OCI-LY1 (cell line): ENCODE data around the gene RIN3.

ENCODE experiments used
- H2AFZ ChIP-seq: fragments of 200-600 bp; sonication (generic), shearing (Covaris generic); 2 replicates; pipeline ENCODE4 v1.6.0; 2014; ENCODE audit warnings: antibody characterized with exemption, mild to moderate bottlenecking, low read length
- H3F3A ChIP-seq: fragments of 200-600 bp; sonication (generic), shearing (Covaris generic); 2 replicates; pipeline ENCODE4 v1.6.0; 2014; ENCODE audit warnings: mild to moderate bottlenecking, antibody characterized with exemption, low read length, moderate library complexity; ENCODE audit not compliant: insufficient read depth
- H3K27ac ChIP-seq: fragments of 200-600 bp; sonication (generic); 2 replicates; pipeline ENCODE4 v1.5.1; 2014; ENCODE audit warnings: low read length, mixed run types, mild to moderate bottlenecking, low read depth; ENCODE audit not compliant: poor library complexity, severe bottlenecking
- H3K27me3 ChIP-seq: fragments of 200-600 bp; sonication (generic); 2 replicates; pipeline ENCODE4 v1.6.0; 2014; ENCODE audit warnings: antibody characterized with exemption, mild to moderate bottlenecking, low read length, moderate library complexity; ENCODE audit not compliant: insufficient read depth
- H3K36me3 ChIP-seq: fragments of 200-600 bp; sonication (generic); 2 replicates; pipeline ENCODE4 v1.6.1; 2014; ENCODE audit warnings: mild to moderate bottlenecking, antibody characterized with exemption, low read length, moderate library complexity, mixed read lengths; ENCODE audit not compliant: insufficient read depth
- H3K4me1 ChIP-seq: fragments of 200-600 bp; sonication (generic); 2 replicates; pipeline ENCODE4 v1.5.1; 2014; ENCODE audit warnings: mild to moderate bottlenecking, low read length, moderate library complexity; ENCODE audit not compliant: insufficient read depth, severe bottlenecking
- H3K4me2 ChIP-seq: fragments of 200-600 bp; sonication (generic), shearing (Covaris generic); 2 replicates; pipeline ENCODE4 v1.6.1; 2014; ENCODE audit warnings: low read length
- H3K4me3 ChIP-seq: fragments of 200-600 bp; sonication (generic); 2 replicates; pipeline ENCODE4 v1.5.1; 2014; ENCODE audit warnings: low read length, low read depth, mild to moderate bottlenecking, mixed read lengths; ENCODE audit not compliant: poor library complexity, severe bottlenecking
- H3K79me2 ChIP-seq: fragments of 200-600 bp; shearing (Covaris generic); 2 replicates; pipeline ENCODE4 v1.6.1; 2016; ENCODE audit warnings: mixed run types, low read length, mixed read lengths; ENCODE audit not compliant: insufficient read depth
- H3K9ac ChIP-seq: fragments of 200-600 bp; sonication (generic), shearing (Covaris generic); 2 replicates; pipeline ENCODE4 v1.6.1; 2014; ENCODE audit warnings: mild to moderate bottlenecking, low read length, mixed read lengths
- H3K9me2 ChIP-seq: fragments of 200-600 bp; sonication (generic), shearing (Covaris generic); 2 replicates; pipeline ENCODE4 v1.6.1; 2014; ENCODE audit warnings: low read depth, mild to moderate bottlenecking, low read length, mixed read lengths
- H3K9me3 ChIP-seq: fragments of 200-600 bp; shearing (Covaris generic); 2 replicates; pipeline ENCODE4 v1.6.1; 2014; ENCODE audit warnings: low read length, mixed read lengths
- H4K20me1 ChIP-seq: fragments of 200-600 bp; sonication (generic), shearing (Covaris generic); 2 replicates; pipeline ENCODE4 v1.6.0; 2016; ENCODE audit warnings: mild to moderate bottlenecking, low read length; ENCODE audit not compliant: insufficient read depth
- EZH2 ChIP-seq: fragments of 200-600 bp; sonication (generic), shearing (Covaris generic); IDR thresholded peaks from 2 replicates; pipeline ENCODE4 v1.8.0; 2017; ENCODE audit warnings: borderline replicate concordance, mixed run types, mild to moderate bottlenecking, antibody characterized with exemption, low read length, moderate library complexity, mixed read lengths
- TF ChIP-seq, protein P1 (sequence below): fragments of 200-600 bp; sonication (generic), shearing (Covaris generic); IDR thresholded peaks from 2 replicates; pipeline ENCODE4 v1.5.1; 2017; ENCODE audit warnings: mild to moderate bottlenecking, antibody characterized with exemption, low read length, moderate library complexity, mixed read lengths

The RIN3 gene

DNA sequence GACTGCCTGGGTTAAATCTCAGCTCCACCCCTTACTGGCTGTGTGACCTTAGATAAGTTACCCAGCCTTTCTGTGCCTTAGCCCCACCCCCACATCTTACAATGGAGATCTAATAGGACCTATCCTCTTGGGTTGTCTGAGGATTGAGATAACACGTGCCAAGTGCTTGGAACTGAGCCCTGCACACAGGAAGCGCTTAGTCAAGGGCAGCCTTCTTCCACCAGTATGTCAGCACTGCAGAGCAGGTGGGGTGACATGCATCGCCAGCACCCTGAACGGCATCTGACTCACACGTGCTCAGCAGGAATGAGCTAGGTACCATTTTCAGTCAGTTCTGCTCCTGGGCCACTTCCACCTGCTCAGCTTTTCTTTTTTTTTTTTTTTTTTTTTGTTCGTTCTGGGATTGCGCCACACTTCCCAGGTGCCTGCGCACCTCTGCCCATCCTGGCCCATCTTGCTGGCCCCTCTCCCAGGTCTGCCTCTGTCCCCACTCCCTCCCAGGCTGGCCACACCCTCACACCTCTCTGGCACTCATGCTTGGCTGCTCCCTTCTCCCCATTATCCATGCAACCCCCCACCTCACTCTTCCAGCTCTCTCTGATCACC lies 215.3 kb downstream of the RIN3 start:
- Histone ChIP-seq H3K79me2 (no peaks in the 10 kb centered on the region), H2AFZ (no peak overlapping the region), H4K20me1 (no peaks in the 10 kb centered on the region), H3K27me3 (peaks cover 4% of the 10 kb centered on the region; the same call in 1 of the 2 replicates), H3K4me1 (no peaks in the 10 kb centered on the region), H3F3A (no peaks in the 10 kb centered on the region), H3K4me3 (no peak overlapping the region), H3K9me3 (no peaks in the 10 kb centered on the region), H3K4me2 (no peak overlapping the region), H3K9ac (no peak overlapping the region), H3K27ac (no peak overlapping the region), H3K36me3 (no peaks in the 10 kb centered on the region), H3K9me2 (no peaks in the 10 kb centered on the region)
- no peak for TF ChIP-seq EZH2
- TF ChIP-seq, protein P1, sequence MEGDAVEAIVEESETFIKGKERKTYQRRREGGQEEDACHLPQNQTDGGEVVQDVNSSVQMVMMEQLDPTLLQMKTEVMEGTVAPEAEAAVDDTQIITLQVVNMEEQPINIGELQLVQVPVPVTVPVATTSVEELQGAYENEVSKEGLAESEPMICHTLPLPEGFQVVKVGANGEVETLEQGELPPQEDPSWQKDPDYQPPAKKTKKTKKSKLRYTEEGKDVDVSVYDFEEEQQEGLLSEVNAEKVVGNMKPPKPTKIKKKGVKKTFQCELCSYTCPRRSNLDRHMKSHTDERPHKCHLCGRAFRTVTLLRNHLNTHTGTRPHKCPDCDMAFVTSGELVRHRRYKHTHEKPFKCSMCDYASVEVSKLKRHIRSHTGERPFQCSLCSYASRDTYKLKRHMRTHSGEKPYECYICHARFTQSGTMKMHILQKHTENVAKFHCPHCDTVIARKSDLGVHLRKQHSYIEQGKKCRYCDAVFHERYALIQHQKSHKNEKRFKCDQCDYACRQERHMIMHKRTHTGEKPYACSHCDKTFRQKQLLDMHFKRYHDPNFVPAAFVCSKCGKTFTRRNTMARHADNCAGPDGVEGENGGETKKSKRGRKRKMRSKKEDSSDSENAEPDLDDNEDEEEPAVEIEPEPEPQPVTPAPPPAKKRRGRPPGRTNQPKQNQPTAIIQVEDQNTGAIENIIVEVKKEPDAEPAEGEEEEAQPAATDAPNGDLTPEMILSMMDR: no peak

DNA sequence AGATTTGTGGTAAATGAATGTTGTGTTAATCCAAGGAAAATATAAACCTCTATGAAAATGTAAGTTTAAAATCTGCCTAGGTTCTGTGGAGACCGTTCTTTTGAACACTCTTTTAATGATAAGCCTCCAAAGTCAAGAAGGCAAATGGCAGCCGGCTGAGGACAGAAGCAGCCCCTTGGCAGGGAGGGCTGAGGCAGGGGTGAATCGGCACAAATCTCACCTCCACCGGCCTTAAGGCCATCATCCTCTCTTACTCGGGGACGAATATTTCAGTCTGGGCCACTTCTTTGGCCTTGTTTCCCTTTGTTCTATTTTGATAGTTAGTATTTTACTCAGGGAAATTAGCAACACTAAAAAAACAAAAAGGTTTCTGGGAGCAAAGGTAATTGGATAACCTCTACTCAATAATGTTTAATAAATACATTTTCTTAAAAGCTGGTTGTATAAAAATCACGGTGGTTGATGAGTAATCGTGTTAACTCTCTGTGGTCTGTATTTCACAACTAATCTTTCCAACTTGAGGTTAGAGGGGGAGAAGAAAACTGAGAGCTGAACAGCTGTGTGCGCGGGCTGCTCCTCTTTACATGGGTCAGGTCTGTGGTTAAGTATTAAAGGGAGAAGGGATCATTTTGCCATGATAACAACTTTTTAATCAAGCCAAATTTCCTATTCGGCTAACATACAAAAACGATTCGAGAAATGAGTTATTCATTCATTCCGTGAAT lies 216.2 kb downstream of the RIN3 start:
- H4K20me1 ChIP-seq: no peaks in the 10 kb centered on the region
- no peaks in the 10 kb centered on the region for H3K36me3 ChIP-seq
- no peak overlapping the region for H3K4me3 ChIP-seq
- no peak overlapping the region for H3K4me2 ChIP-seq
- H3K27ac ChIP-seq: no peak overlapping the region
- no peak overlapping the region for H2AFZ ChIP-seq
- H3K4me1 ChIP-seq: no peaks in the 10 kb centered on the region
- no peak overlapping the region for H3K9ac ChIP-seq
- no peaks in the 10 kb centered on the region for H3F3A ChIP-seq
- TF ChIP-seq, protein P1: no peak
- TF ChIP-seq EZH2: no peak
- H3K9me2 ChIP-seq: no peaks in the 10 kb centered on the region
- H3K79me2 ChIP-seq: no peaks in the 10 kb centered on the region
- H3K27me3 ChIP-seq: peaks cover 4% of the 10 kb centered on the region; the same call in 1 of the 2 replicates
- no peaks in the 10 kb centered on the region for H3K9me3 ChIP-seq

DNA sequence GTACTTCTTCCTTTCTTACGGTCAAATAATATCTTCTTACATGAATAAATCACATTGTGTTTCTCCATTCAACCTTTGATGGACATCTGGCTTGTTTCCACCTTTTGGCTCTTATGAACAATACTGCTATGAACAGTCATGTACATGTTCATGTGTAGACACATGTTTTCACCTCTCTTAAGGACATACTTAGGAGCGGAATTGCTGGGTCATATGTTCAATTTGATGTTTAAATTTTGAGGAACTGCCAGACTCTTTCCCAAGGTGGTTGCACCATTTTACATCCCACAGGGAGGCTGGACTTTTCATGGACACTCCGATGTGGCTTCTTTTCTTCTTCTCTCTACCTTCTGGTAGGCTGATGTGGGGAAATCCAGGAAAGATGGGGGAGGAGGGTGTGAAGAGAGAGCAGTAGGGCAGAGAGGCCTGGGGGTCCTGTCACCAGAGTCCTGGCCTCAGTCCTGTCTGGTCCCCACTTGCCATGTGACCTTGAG lies 218.1 kb downstream of the RIN3 start:
- peaks cover 4% of the 10 kb centered on the region; the same call in 1 of the 2 replicates for H3K27me3 ChIP-seq
- no peaks in the 10 kb centered on the region for H4K20me1 ChIP-seq
- no peaks in the 10 kb centered on the region for H3K4me1 ChIP-seq
- no peaks in the 10 kb centered on the region for H3K79me2 ChIP-seq
- H3K9me2 ChIP-seq: no peaks in the 10 kb centered on the region
- no peak overlapping the region for H3K4me2 ChIP-seq
- H3K9ac ChIP-seq: no peak overlapping the region
- H3K36me3 ChIP-seq: no peaks in the 10 kb centered on the region
- no peak overlapping the region for H3K4me3 ChIP-seq
- no peak overlapping the region for H3K27ac ChIP-seq
- H2AFZ ChIP-seq: no peak overlapping the region
- TF ChIP-seq, protein P1: no peak
- TF ChIP-seq EZH2: no peak
- H3K9me3 ChIP-seq: no peaks in the 10 kb centered on the region
- H3F3A ChIP-seq: no peaks in the 10 kb centered on the region
